C1 segment of cervical spinal cord (tissue), 14 donors: ENCODE results near the gene PPP2R3B.
"Not testable (repeated sequence)": the region's sequence is repeated elsewhere in the genome, so short reads cannot be mapped to it uniquely, and the experiment has no call there.

Source experiments
- DNase-seq, 14 donors: peaks; one replicate each; lab custom pipeline; 2025; lab: John Stamatoyannopoulos, UW

Gene PPP2R3B

DNA sequence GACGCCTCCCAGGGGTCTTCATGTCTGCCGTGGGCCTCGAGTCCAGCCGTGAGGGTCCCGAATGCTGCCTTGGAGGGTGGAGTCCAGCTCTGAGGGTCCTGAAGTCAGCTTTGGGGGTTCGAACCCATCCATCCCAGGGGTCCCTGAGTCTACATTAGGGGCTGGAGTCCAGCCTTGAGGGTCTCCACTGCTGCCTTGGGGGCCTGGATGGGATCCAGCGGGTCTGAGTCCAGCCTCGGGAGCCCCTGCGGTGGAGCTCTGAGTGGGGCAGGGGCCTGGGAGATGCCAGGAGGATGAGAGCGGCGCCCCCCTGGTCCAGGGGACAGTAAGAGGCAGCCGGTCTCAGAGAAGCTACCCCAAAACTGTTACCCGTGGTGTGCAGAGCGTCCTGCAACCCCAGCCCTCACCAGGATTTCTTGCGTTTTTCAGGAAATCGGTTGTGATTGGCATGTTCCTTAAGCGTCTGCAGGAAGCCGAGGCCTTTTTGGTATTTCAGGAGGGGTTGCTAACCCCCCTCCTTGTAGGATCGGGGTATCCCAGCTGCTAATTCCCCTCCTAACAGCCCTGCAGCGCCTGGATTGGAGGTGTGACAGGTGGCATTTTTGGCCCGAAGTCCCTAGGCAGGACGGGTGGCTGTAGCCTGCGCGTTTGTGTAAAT lies 66.5 kb downstream of the PPP2R3B start:
- DNase-seq, result no peak

DNA sequence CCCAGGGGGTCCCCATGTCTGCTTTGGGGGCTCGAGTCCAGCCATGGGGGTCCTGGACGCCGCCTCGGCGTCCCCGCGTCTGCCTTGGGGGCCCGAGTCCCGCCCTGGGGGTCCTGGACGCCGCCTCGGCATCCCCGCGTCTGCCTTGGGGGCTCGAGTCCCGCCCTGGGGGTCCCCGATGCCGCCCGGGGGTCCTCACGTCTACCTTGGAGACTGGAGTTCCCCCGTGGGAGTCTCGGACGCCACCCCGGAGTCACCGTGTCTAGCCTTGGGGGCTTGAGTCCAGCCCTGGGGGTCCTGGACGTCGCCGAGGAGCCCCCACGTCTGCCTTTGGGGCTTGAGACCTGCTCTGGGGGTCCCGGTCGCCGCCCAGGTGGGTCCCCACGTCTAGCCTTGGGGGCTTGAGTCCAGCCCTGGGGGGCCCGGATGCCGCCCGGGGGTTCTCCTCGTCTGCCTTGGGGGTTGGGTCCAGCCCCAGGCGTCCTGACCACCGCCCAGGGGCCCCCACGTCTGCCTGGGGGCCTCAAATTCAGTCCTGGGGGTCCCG lies 67.1 kb downstream of the PPP2R3B start:
- no peak for DNase-seq

GRCh38 chrX:318739-319578 lies 67.7 kb downstream of the PPP2R3B start, which contains the start of gene GTPBP6:
Gene GTPBP6 (minus strand): TSS chrX:318796. CDS start chrX:318787, 9 bp downstream.
- no peak for DNase-seq

GRCh38 chrX:318068-318738 lies 68.5 kb downstream of the PPP2R3B start:
- DNase-seq, result no peak

GRCh38 chrX:317424-318067 lies 69.2 kb downstream of the PPP2R3B start:
- DNase-seq, result no peak

DNA sequence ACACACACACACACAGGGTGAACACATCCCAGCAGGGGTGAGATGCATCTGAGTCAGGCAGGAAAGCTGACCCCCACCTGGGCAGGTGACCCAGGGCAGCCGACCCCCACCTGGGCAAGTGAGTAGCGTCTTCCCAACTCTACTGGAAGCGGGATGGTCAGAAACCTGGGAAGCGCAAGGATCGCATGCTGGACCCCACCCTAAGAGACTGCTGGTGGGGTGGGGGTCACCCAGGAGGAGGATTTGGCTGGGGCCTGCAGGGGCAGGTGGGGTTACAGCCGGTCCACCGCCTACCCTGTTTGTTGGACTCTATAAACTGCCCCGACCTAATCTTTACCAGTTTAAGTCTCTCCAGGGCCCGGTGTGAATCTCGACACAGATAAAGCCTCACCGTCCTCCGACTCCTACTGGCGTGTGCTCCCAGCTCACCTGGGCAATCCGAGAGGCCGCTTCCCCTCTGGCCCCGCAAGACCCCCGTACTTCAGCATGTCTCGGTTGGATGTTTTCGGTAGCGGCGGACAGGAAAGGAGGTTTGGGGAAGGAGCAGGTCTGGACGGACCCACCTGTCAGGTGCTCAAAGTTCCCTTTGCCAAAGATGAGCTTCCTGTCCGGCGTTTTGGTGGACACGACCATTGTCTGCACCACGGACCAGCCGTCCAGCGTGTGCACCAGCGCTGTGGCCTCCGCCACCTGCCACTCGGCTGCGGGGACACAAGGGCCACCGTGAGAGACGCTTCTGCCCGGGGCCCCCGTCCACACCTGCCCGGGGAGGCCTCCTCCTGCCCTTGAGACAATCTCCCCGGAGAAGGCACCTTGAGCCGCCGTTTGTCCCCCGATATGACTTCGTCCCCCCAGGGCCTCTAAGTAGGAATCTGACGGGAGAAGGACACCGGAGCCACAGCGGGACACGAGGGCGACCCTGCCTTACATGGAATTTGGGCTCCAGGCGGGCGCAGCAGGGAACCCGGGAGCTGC lies 70.1 kb downstream of the PPP2R3B start:
- no peak for DNase-seq

GRCh38 chrX:314781-315595 lies 71.7 kb downstream of the PPP2R3B start:
- DNase-seq, result no peak

DNA sequence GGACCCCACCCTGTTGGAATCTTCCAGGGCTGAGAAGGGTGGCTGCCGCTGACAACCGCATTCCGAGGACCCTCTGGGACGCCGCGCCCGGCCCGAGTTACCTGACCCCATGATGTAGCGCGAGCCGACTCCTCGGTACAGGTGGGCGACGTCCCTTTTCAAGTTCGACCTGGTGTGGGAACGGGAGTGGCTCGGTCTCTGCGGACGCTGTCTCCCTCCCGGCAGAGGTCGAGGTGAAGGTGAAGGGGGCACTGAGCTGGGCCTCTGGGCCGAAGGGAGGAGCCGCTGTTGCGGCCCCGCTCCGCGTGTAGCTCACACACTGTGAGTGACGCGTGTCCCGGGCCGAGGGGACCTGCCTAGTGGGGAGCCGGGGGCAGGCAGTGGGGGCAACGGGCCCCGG lies 72.7 kb downstream of the PPP2R3B start:
- DNase-seq, result no peak

GRCh38 chrX:313546-313945 lies 73.2 kb downstream of the PPP2R3B start:
- no peak for DNase-seq

DNA sequence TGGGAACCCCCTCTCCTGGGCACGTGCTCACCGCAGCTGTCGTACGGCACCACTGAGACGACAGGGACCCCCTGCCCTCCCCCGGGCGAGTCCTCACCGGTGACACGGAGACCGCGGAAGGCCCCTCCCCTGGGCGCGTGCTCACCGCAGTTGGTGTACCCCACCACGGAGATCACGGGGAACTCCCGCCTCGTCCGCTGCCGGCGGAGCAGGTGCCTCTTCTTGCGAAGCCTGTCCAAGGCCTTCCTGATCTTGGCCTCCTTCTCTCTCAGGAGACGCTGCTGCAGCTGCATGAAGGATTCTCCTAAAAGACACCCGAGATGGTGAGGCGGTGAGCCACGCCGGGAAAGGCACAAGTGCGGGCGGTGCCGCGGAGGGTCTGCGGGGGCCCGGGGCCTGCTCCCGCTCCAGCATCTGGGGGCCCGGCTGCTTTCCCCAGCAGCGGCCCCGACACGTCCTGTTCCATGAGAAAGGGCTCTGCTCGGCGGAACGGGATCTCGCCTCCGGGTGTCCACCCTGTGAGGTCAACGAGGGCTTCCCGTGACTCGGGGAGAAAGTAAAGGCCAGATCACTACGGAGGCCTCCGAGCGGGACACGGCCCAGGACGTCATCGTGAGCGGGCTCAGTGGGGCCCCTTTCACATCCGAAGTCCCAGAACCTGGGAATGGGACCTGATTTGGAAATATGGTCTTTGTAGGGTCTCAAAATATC lies 73.9 kb downstream of the PPP2R3B start:
- DNase-seq, result no peak

DNA sequence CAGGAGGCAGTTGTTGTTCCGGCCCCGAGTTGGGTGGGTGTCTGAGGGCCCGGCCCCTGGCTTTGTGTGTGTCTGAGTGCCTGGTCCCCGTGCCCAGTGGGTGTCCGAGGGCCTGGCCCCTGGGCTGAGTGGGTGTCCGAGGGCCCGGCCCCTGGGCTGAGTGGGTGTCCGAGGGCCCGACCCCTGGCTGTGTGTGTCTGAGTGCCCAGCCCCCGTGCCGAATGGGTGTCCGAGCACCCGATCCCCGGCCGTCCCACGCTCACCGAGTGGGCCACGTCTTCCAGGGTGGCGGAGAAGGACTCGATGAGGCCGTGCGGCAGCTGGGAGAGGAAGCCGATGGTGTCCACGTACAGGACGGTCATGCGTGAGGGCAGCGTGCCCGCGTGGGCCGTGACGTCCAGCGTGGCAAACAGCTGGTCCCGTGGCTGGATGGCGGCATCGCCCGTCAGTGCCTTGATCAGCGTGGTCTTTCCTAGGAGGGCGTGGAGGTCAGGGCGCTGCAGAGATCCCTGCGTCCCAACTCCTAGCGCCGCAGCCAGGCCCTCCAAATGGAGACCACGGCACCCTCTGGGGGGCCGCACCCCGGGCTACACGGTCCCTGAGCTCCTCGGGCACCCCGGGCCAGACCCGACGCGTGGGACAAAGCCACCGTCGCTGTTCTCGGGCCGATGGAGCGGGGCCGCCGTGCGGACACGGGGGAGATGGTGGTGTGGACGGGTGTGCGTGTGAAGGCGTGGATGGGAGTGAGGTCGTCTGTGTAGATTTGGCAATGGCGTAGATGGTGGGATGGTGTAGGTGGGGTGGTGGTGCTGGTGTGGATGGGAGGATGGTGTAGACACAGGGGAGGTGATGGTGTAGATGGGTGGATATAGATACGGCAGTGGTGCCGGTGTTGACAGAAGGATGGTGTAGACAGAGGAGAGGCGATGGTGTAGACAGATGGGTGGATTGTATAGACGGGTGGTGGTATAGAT lies 75.3 kb downstream of the PPP2R3B start:
- no peak for DNase-seq

GRCh38 chrX:310621-311155 lies 76.0 kb downstream of the PPP2R3B start:
- DNase-seq, result no peak

- no peak for DNase-seq
Measured at GRCh38 chrX:308821-309520, 77.7 kb downstream of the PPP2R3B start.

DNA sequence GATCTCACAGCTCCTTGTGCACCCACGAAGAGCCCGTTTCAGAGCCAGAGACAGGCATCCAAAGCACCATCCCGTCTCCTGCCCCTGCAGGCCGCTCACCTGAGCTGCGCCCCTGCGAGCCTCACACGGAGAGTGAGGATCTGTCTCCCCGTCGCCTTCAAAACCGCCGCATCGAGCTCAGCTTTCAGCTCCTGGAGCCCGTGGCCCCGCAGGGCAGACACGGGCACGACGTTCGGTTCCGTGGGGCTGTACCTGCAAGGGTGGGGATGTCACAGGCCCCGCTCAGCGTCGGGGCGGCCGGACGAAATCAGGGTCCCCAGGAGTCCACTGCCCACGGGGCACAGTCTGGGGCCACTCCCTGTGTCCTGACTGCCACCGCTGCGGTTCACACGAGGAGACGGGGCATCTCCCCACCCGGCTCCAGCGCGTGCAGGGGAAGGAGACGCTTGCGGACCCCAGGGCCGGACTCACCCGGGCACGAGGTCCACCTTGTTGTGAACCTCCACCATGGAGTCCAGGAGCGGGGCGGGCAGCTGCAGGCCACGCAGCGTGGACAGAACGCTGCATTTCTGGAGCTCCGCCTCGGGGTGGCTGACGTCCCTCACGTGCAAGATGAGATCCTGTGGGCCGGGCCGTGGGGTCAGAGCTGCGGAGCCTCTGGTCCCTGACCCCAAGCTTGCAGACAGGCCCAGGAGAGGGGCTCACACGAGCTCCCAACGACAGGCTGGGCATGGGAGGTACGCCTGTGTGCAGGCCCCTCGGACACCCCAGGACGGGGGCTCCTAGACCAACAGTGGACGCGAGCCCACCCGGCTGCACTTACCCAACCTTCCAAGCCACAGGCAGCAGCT lies 79.2 kb downstream of the PPP2R3B start:
- no peak for DNase-seq

- DNase-seq, result not testable (repeated sequence)
Measured at GRCh38 chrX:306614-307251, 80.0 kb downstream of the PPP2R3B start.
